ENCODE results near the gene CHTF8. TPM values are rescaled to one million over a fixed set of nuclear protein-coding genes. Genes with fewer than 3 reads are reported as not detected.

Gene CHTF8
- total RNA-seq, 1 donor from 2014 or later, result 86.4 TPM

GRCh38 chr16:69108064-69108904 lies 24.1 kb downstream of the CHTF8 start:
- Mint-ChIP-seq H3K27ac (ENCODE audit: unreplicated experiment) (no peak overlapping the region), H3K9me3 (ENCODE audit: unreplicated experiment) (no peaks in the 10 kb centered on the region), H3K4me3 (ENCODE audit: unreplicated experiment) (peak overlapping the region; percentile 45), H3K36me3 (ENCODE audit: low read depth, unreplicated experiment) (peaks cover 11% of the 10 kb centered on the region), H3K4me1 (ENCODE audit: low read depth, unreplicated experiment) (peaks cover 10% of the 10 kb centered on the region), H3K27me3 (ENCODE audit: low read depth, unreplicated experiment) (peaks cover 17% of the 10 kb centered on the region)
- H3K9ac ChIP-seq (ENCODE audit: low read length), result no peak overlapping the region
- TF ChIP-seq EZH2 (IDR thresholded peaks at IDR 0.05; ENCODE audit: insufficient read depth, low read length), result no peak
- TF ChIP-seq CTCF (IDR thresholded peaks at IDR 0.05; ENCODE audit: insufficient read depth, low read depth, low read length), result no peak
- no peak overlapping the region for H3K4me3 ChIP-seq (ENCODE audit: insufficient read depth, low read depth, low read length)
- FAIRE-seq (no peak), DNase-seq (ENCODE audit: low read depth) (no peak)
- H3K9me3 ChIP-seq (ENCODE audit: insufficient read depth, low read depth, low read length), result no peaks in the 10 kb centered on the region
- no peak overlapping the region for H3K27ac ChIP-seq (ENCODE audit: low read depth, low read length)
- H2AFZ ChIP-seq (ENCODE audit: low read depth, low read length), result peak overlapping the region; percentile 41
- peaks cover 36% of the 10 kb centered on the region for H4K20me1 ChIP-seq (ENCODE audit: insufficient read depth, low read length)
- no peaks in the 10 kb centered on the region for H3K36me3 ChIP-seq (ENCODE audit: insufficient read depth, low read length)
- H3K4me1 ChIP-seq (ENCODE audit: insufficient read depth, low read length), result peaks cover 25% of the 10 kb centered on the region
- peaks cover 5% of the 10 kb centered on the region for H3K27me3 ChIP-seq (ENCODE audit: insufficient read depth, low read length)
- peak overlapping the region; percentile 95 for H3K4me2 ChIP-seq (ENCODE audit: low read length)
- no peaks in the 10 kb centered on the region for H3K79me2 ChIP-seq (ENCODE audit: insufficient read depth, low read length)

GRCh38 chr16:69107316-69107962 lies 24.9 kb downstream of the CHTF8 start:
- Histone ChIP-seq H3K4me3 (ENCODE audit: insufficient read depth, low read depth, low read length) (peak overlapping the region; percentile 65), H3K4me2 (ENCODE audit: low read length) (peak overlapping the region; percentile 95), H3K79me2 (ENCODE audit: insufficient read depth, low read length) (no peaks in the 10 kb centered on the region), H2AFZ (ENCODE audit: low read depth, low read length) (peak overlapping the region; percentile 41), H4K20me1 (ENCODE audit: insufficient read depth, low read length) (peaks cover 29% of the 10 kb centered on the region), H3K27me3 (ENCODE audit: insufficient read depth, low read length) (peaks cover 5% of the 10 kb centered on the region), H3K27ac (ENCODE audit: low read depth, low read length) (no peak overlapping the region), H3K36me3 (ENCODE audit: insufficient read depth, low read length) (no peaks in the 10 kb centered on the region), H3K4me1 (ENCODE audit: insufficient read depth, low read length) (peaks cover 25% of the 10 kb centered on the region), H3K9me3 (ENCODE audit: insufficient read depth, low read depth, low read length) (no peaks in the 10 kb centered on the region), H3K9ac (ENCODE audit: low read length) (peak overlapping the region; percentile 10)
- no peaks in the 10 kb centered on the region for H3K9me3 Mint-ChIP-seq (ENCODE audit: unreplicated experiment)
- FAIRE-seq, result no peak
- no peak overlapping the region for H3K27ac Mint-ChIP-seq (ENCODE audit: unreplicated experiment)
- H3K4me3 Mint-ChIP-seq (ENCODE audit: unreplicated experiment), result peak overlapping the region; percentile 78
- peaks cover 13% of the 10 kb centered on the region for H3K4me1 Mint-ChIP-seq (ENCODE audit: low read depth, unreplicated experiment)
- no peak for DNase-seq (ENCODE audit: low read depth)
- peaks cover 17% of the 10 kb centered on the region for H3K27me3 Mint-ChIP-seq (ENCODE audit: low read depth, unreplicated experiment)
- H3K36me3 Mint-ChIP-seq (ENCODE audit: low read depth, unreplicated experiment), result peaks cover 10% of the 10 kb centered on the region
- TF ChIP-seq CTCF (IDR thresholded peaks at IDR 0.05; ENCODE audit: insufficient read depth, low read depth, low read length) (no peak), EZH2 (IDR thresholded peaks at IDR 0.05; ENCODE audit: insufficient read depth, low read length) (no peak)
